IPS-18a (cell line): ENCODE results near the gene ZBTB14.

Source experiments
- H3K27ac ChIP-seq: one replicate; pipeline ENCODE4 v1.5.1; 2013; ENCODE audit warnings: low read length
- H3K27me3 ChIP-seq: one replicate; pipeline ENCODE4 v1.6.1; 2013; ENCODE audit warnings: mild to moderate bottlenecking, low read length; ENCODE audit not compliant: control insufficient read depth, insufficient read depth
- H3K36me3 ChIP-seq: one replicate; pipeline ENCODE4 v1.6.1; 2013; ENCODE audit warnings: low read depth, low read length; ENCODE audit not compliant: control insufficient read depth
- H3K4me1 ChIP-seq: one replicate; pipeline ENCODE4 v1.6.1; 2013; ENCODE audit warnings: low read depth, low read length; ENCODE audit not compliant: control insufficient read depth
- H3K4me3 ChIP-seq: one replicate; pipeline ENCODE4 v1.5.1; 2013; ENCODE audit warnings: low read length
- H3K9ac ChIP-seq: one replicate; pipeline ENCODE4 v1.6.1; 2013; ENCODE audit warnings: mild to moderate bottlenecking, low read length, moderate library complexity
- H3K9me3 ChIP-seq: one replicate; pipeline ENCODE4 v1.6.1; 2013; ENCODE audit warnings: low read depth, low read length; ENCODE audit not compliant: control insufficient read depth

ZBTB14 gene

DNA sequence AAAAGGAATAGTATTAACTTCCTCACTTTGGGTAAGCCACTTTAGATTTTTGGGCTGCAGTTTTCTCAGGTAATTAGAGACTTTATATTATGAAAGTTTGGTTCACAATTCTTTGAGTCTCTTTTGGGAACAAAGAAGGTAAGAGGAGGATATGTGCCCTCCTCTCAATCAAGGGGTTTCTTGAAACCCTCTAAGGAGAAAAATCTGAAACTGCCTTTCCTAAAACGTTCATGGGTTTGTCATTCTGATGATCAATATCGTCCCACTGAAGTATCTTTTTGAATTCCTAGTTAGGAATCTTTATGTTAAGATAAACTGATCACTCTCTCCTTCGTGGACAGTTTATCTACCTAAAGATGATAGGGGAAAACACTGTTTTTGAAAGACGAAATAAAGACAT lies 56.1 kb downstream of the ZBTB14 start:
- no peaks in the 10 kb centered on the region for H3K36me3 ChIP-seq
- H3K9ac ChIP-seq = peak overlapping the region; percentile 25
- peaks cover 20% of the 10 kb centered on the region for H3K4me1 ChIP-seq
- peaks cover 9% of the 10 kb centered on the region for H3K27me3 ChIP-seq
- no peak overlapping the region for H3K27ac ChIP-seq
- peak overlapping the region; percentile 93 for H3K4me3 ChIP-seq
- H3K9me3 ChIP-seq = no peaks in the 10 kb centered on the region
